ENCODE data around the gene BABAM2. TPM values are rescaled to one million over a fixed set of nuclear protein-coding genes. Genes with fewer than 3 reads are reported as not detected.

The BABAM2 gene
- total RNA-seq, 1 experiment from 2014 or later: 27.1 TPM

DNA sequence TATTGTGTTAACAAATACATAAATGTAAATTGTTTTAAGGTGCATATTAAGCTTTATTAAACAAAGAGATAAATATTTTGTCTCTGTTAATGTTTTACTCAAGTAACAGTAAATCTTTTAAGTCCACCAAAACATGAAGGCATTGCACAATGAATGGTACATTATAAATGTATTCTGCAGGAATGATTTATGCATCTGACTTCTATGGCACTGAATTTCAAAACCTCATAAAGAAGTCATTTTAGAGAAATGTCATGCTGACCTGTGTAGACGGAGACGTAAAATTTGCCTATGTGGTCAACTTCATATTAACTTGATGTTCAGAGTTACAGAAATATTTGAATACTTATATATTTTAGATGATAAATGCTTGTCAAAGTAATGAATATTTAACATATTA lies 194.7 kb downstream of the BABAM2 start:
- no peak overlapping the region for H3K18ac ChIP-seq (ENCODE audit: insufficient read length, low read depth, low read length)
- no peak overlapping the region for H2BK15ac ChIP-seq (ENCODE audit: low read depth, low read length)
- no CpG with 5 or more reads among the region's 2 CpGs for WGBS (ENCODE audit: extremely low coverage, insufficient read length, low lambda C conversion rate)
- no peak overlapping the region for H2BK12ac ChIP-seq (ENCODE audit: insufficient read length, low read depth, low read length)
- H3K23ac ChIP-seq (ENCODE audit: insufficient read length, low read depth, low read length): no peak overlapping the region
- Mint-ChIP-seq H3K27me3 (ENCODE audit: low read depth) (no peaks in the 10 kb centered on the region), H3K9me3 (no peaks in the 10 kb centered on the region), H3K36me3 (ENCODE audit: insufficient read depth in 1 of 3, low read depth in 3 of 3) (no peaks in the 10 kb centered on the region), H3K27ac (no peak overlapping the region), H3K4me1 (no peaks in the 10 kb centered on the region; a peak in 1 of 4 replicates), H3K4me3 (no peak overlapping the region)
- no peak overlapping the region for H2AFZ ChIP-seq (ENCODE audit: low read length)
- no peaks in the 10 kb centered on the region for H3K23me2 ChIP-seq (ENCODE audit: insufficient read length, low read depth, low read length, poor library complexity, severe bottlenecking)
- no peaks in the 10 kb centered on the region for H3K27me3 ChIP-seq (ENCODE audit: insufficient read depth, low read length)
- H2BK5ac ChIP-seq (ENCODE audit: insufficient read length, low read length): no peak overlapping the region
- no peak overlapping the region for H2BK20ac ChIP-seq (ENCODE audit: low read depth, low read length, poor library complexity, severe bottlenecking)
- H3K79me1 ChIP-seq (ENCODE audit: insufficient read depth, low read depth, low read length, poor library complexity, severe bottlenecking): no peaks in the 10 kb centered on the region
- no peak overlapping the region for H3K4ac ChIP-seq (ENCODE audit: low read depth, low read length)
- H3K79me2 ChIP-seq (ENCODE audit: insufficient read depth, low read length): no peaks in the 10 kb centered on the region
- H3K4me1 ChIP-seq (ENCODE audit: insufficient read depth, low read length): no peaks in the 10 kb centered on the region
- H3K4me2 ChIP-seq (ENCODE audit: insufficient read depth, insufficient read length, low read length): no peak overlapping the region
- H3K27ac ChIP-seq (ENCODE audit: insufficient read length, low read depth, low read length): no peak overlapping the region
- no peak overlapping the region for H3K14ac ChIP-seq (ENCODE audit: insufficient read depth, low read length)
- TF ChIP-seq, protein P1, sequence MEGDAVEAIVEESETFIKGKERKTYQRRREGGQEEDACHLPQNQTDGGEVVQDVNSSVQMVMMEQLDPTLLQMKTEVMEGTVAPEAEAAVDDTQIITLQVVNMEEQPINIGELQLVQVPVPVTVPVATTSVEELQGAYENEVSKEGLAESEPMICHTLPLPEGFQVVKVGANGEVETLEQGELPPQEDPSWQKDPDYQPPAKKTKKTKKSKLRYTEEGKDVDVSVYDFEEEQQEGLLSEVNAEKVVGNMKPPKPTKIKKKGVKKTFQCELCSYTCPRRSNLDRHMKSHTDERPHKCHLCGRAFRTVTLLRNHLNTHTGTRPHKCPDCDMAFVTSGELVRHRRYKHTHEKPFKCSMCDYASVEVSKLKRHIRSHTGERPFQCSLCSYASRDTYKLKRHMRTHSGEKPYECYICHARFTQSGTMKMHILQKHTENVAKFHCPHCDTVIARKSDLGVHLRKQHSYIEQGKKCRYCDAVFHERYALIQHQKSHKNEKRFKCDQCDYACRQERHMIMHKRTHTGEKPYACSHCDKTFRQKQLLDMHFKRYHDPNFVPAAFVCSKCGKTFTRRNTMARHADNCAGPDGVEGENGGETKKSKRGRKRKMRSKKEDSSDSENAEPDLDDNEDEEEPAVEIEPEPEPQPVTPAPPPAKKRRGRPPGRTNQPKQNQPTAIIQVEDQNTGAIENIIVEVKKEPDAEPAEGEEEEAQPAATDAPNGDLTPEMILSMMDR (conservative IDR thresholded peaks at IDR 0.05): no peak
- H2BK120ac ChIP-seq (ENCODE audit: low read depth, low read length, poor library complexity, severe bottlenecking): no peak overlapping the region
- H2AK5ac ChIP-seq (ENCODE audit: insufficient read length, low read length): no peak overlapping the region
- H3K9me3 ChIP-seq (ENCODE audit: control insufficient read depth, low read depth, low read length): no peaks in the 10 kb centered on the region
- no peak overlapping the region for H4K8ac ChIP-seq (replicated peaks; ENCODE audit: insufficient read length, low read depth, low read length)
- no peak for DNase-seq
- no peaks in the 10 kb centered on the region for H4K20me1 ChIP-seq (ENCODE audit: control insufficient read depth, insufficient read depth, insufficient read length)
- H3K56ac ChIP-seq (ENCODE audit: insufficient read length, low read depth, low read length): no peak overlapping the region
- no peak overlapping the region for H4K5ac ChIP-seq (ENCODE audit: insufficient read length, low read depth, low read length)
- no peak overlapping the region for H3K9ac ChIP-seq (ENCODE audit: extremely low read depth, insufficient read length, low read length)
- no peak overlapping the region for H4K91ac ChIP-seq (ENCODE audit: insufficient read length, low read depth, low read length)
- no peak overlapping the region for H3T11ph ChIP-seq (ENCODE audit: low read length)

Data from H9 (cell line).